B cell (primary cell): ENCODE data around the gene EEFSEC. TPM values are rescaled to one million over a fixed set of nuclear protein-coding genes. Genes with fewer than 3 reads are reported as not detected.

ENCODE experiments used
- ATAC-seq: fragments of 200-7000 bp; cut with Tn5 transposase; one replicate; pipeline ENCODE4 v1.10.0; 2021; ENCODE audit warnings: low read depth, mild to moderate bottlenecking, moderate number of reproducible peaks, moderate library complexity
- CTCF ChIA-PET: fragments of 350-600 bp; sonication (Branson Sonifier 250); formaldehyde crosslinking; loops from one replicate; lab custom pipeline; 2021; ENCODE audit warnings: antibody characterized with exemption, inconsistent platforms; lab: Charles Lee
- POLR2A ChIA-PET: fragments of 350-600 bp; sonication (Branson Sonifier 250); formaldehyde crosslinking; loops from one replicate; lab custom pipeline; 2021; ENCODE audit warnings: antibody characterized with exemption; lab: Charles Lee
- DNase-seq: peaks from one replicate; pipeline ENCODE4 v3.0.0; 2013
- H2AFZ ChIP-seq: 2 replicates; pipeline ENCODE4 v1.6.1; 2012; ENCODE audit warnings: mild to moderate bottlenecking, low read depth, low read length; ENCODE audit not compliant: insufficient read depth, poor library complexity, severe bottlenecking
- H3K27ac ChIP-seq, 2 donors: 1 replicate in 1 of 2; 2 replicates in 1 of 2; pipeline ENCODE4 v1.5.1; 2012 to 2013; ENCODE audit warnings: low read length in 2 of 2, mild to moderate bottlenecking in 2 of 2, moderate library complexity in 1 of 2
- H3K27me3 ChIP-seq, 4 experiments: fragments of 200-600 bp in 1 of 4; sonication (generic) in 1 of 4; replicated peaks in 1 of 4; 1 replicate in 2 of 4; 2 replicates in 2 of 4; pipeline versions ENCODE4 v1.6.1 to v1.7.0; 2013 to 2016; ENCODE audit warnings: low read length in 3 of 4, mild to moderate bottlenecking in 2 of 4, mixed read lengths in 1 of 4, moderate library complexity in 1 of 4; ENCODE audit not compliant: insufficient read depth in 4 of 4, control insufficient read depth in 3 of 4; ENCODE audit errors: control extremely low read depth in 1 of 4
- H3K36me3 ChIP-seq, 2 experiments: replicated peaks in 1 of 2; 1 replicate in 1 of 2; 2 replicates in 1 of 2; pipeline versions ENCODE4 v1.6.1 to v1.7.1; 2013; ENCODE audit warnings: low read length in 1 of 2; ENCODE audit not compliant: insufficient read depth in 2 of 2, control insufficient read depth in 1 of 2; ENCODE audit errors: control extremely low read depth in 1 of 2, extremely low read depth in 1 of 2
- H3K4me1 ChIP-seq, 2 donors: fragments of 200-600 bp in 1 of 2; sonication (generic) in 1 of 2; 1 replicate in 1 of 2; 2 replicates in 1 of 2; pipeline versions ENCODE4 v1.5.1 to v1.6.1; 2013 to 2017; ENCODE audit warnings: low read length in 2 of 2; ENCODE audit not compliant: control insufficient read depth in 2 of 2, insufficient read depth in 2 of 2
- H3K4me2 ChIP-seq: replicated peaks from 2 replicates; pipeline ENCODE3; 2012; ENCODE audit warnings: mild to moderate bottlenecking, low read depth, low read length; ENCODE audit not compliant: poor library complexity, severe bottlenecking
- H3K4me3 ChIP-seq, 5 experiments: fragments of 200-600 bp in 1 of 5; sonication (generic) in 1 of 5; 1 replicate in 3 of 5; 2 replicates in 2 of 5; pipeline versions ENCODE4 v1.5.1 to v1.7.0; 2011 to 2016; ENCODE audit warnings: low read length in 4 of 5, mild to moderate bottlenecking in 4 of 5, low read depth in 2 of 5, control low read depth in 1 of 5, moderate library complexity in 1 of 5; ENCODE audit not compliant: insufficient read depth in 1 of 5; ENCODE audit errors: control extremely low read depth in 1 of 5, extremely low read depth in 1 of 5
- H3K79me2 ChIP-seq: fragments of 200-600 bp; sonication (generic); one replicate; pipeline ENCODE4 v1.6.0; 2016; ENCODE audit warnings: low read length; ENCODE audit not compliant: control insufficient read depth, insufficient read depth
- H3K9ac ChIP-seq: fragments of 200-600 bp; sonication (generic); 2 replicates; pipeline ENCODE4 v1.6.1; 2017; ENCODE audit warnings: mild to moderate bottlenecking, low read length, moderate library complexity
- H3K9me3 ChIP-seq, 3 donors: one replicate each; pipeline versions ENCODE4 v1.6.1 to v1.7.1; 2013; ENCODE audit warnings: low read length in 2 of 3; ENCODE audit not compliant: control insufficient read depth in 2 of 3, insufficient read depth in 1 of 3; ENCODE audit errors: control extremely low read depth in 1 of 3
- H4K20me1 ChIP-seq: 2 replicates; pipeline ENCODE4 v1.6.0; 2012; ENCODE audit warnings: mild to moderate bottlenecking, low read length; ENCODE audit not compliant: insufficient read depth, control insufficient read depth, poor library complexity, severe bottlenecking
- H3K27ac Mint-ChIP-seq: one replicate; pipeline ENCODE4 v1.8.0; 2021; ENCODE audit warnings: mixed read lengths
- H3K27me3 Mint-ChIP-seq: one replicate; pipeline ENCODE4 v1.8.0; 2021; ENCODE audit warnings: mixed read lengths
- H3K4me1 Mint-ChIP-seq: one replicate; pipeline ENCODE4 v1.8.0; 2021; ENCODE audit warnings: mixed read lengths
- H3K4me3 Mint-ChIP-seq: one replicate; pipeline ENCODE4 v1.8.0; 2021; ENCODE audit warnings: mixed read lengths
- H3K9me3 Mint-ChIP-seq: one replicate; pipeline ENCODE4 v1.8.0; 2022; ENCODE audit warnings: mixed read lengths; ENCODE audit not compliant: insufficient read depth
- EZH2 ChIP-seq: IDR thresholded peaks from 2 replicates; pipeline ENCODE4 v1.6.1; 2012; ENCODE audit warnings: borderline replicate concordance, low read depth, mild to moderate bottlenecking, moderate library complexity, low read length; ENCODE audit not compliant: insufficient read depth, poor library complexity, severe bottlenecking
- WGBS: methylation state at CpG from one replicate; pipeline ENCODE4 v1.1.5; 2013; ENCODE audit warnings: missing lambda C conversion rate; ENCODE audit not compliant: insufficient coverage; 5-methylcytosine and 5-hydroxymethylcytosine counted together
- intact Hi-C: fragments of 100-400 bp; cut with micrococcal nuclease; formaldehyde crosslinking; loops from one replicate; pipeline ENCODE4 v1.10.0; 2022
- polyA plus RNA-seq: library from polyadenylated mRNA; depleted of rRNA; stranded (reverse); fragments of >200 nt; gene quantifications from 2 replicates; pipeline ENCODE4 v1.2.3, GENCODE V29; 2012
- total RNA-seq, 2 donors: library from RNA; stranded (reverse); fragments of 120-200 nt in 1 of 2; gene quantifications; 1 replicate in 1 of 2; 2 replicates in 1 of 2; pipeline versions ENCODE4 v1.2.3 to v1.2.4, GENCODE V29; 2013 to 2022
- TF ChIP-seq, protein P1 (sequence below): fragments of 200-600 bp; IDR thresholded peaks from one replicate; pipeline ENCODE4 v1.8.0; 2022; ENCODE audit warnings: antibody characterized with exemption, mild to moderate bottlenecking

Gene EEFSEC
- total and polyA plus RNA-seq, 2 donors (not counting 1 experiment from before 2014, with no cell fraction given), result 17.9 to 18.4 TPM

DNA sequence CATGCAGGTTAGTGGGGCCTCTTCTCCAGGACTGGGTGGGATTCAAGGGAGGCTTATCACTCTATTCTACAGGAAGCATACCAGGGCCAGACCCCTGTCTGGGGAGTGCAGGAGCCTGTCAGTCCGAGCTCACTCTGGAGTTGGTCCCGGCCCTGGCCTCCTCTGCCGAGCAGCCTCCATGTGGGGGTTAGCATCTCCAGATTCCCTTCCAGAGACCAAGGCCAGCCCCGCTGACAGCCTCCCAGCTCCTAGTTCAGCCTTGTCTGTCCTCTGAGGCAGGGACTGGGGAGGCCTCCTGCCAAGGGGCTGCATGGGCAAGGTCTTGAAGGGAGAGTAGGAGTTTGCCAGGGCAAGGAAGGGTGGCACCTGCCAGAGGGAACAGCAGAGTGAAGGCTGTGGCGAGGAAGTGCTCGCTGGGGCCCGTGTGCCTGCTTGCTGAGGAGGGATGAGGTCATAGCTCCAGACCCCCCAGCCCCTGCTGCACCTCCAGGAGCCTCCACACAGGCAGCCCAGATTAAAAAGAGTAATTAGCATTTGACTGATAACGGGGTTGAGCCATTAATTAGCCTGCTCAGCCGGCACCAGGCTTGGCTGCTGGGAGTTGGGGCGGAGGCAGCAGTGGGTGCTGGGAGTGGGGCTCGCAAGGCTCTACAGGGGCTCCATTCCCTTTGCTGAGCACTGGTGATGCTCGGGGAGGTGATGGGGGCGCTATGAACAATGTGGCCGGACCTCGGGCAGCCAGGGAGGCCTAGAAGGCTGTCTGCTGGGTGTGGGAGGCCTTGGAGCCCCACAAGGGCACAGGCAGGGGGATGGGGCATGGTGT lies 259.1 kb downstream of the EEFSEC start:
- no peaks in the 10 kb centered on the region for H3K4me1 ChIP-seq
- no peaks in the 10 kb centered on the region for H4K20me1 ChIP-seq
- Mint-ChIP-seq H3K4me3 (no peak overlapping the region), H3K27me3 (no peaks in the 10 kb centered on the region), H3K27ac (no peak overlapping the region), H3K4me1 (no peaks in the 10 kb centered on the region), H3K9me3 (no peaks in the 10 kb centered on the region)
- H3K9me3 ChIP-seq, result no peaks in the 10 kb centered on the region
- H3K4me2 ChIP-seq, result no peak overlapping the region
- ChIA-PET CTCF (no interaction called here), POLR2A (no interaction called here)
- H2AFZ ChIP-seq, result no peak overlapping the region
- TF ChIP-seq, protein P1, sequence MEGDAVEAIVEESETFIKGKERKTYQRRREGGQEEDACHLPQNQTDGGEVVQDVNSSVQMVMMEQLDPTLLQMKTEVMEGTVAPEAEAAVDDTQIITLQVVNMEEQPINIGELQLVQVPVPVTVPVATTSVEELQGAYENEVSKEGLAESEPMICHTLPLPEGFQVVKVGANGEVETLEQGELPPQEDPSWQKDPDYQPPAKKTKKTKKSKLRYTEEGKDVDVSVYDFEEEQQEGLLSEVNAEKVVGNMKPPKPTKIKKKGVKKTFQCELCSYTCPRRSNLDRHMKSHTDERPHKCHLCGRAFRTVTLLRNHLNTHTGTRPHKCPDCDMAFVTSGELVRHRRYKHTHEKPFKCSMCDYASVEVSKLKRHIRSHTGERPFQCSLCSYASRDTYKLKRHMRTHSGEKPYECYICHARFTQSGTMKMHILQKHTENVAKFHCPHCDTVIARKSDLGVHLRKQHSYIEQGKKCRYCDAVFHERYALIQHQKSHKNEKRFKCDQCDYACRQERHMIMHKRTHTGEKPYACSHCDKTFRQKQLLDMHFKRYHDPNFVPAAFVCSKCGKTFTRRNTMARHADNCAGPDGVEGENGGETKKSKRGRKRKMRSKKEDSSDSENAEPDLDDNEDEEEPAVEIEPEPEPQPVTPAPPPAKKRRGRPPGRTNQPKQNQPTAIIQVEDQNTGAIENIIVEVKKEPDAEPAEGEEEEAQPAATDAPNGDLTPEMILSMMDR, result no peak
- TF ChIP-seq EZH2, result no peak
- no peak overlapping the region for H3K27ac ChIP-seq
- H3K27me3 ChIP-seq, result no peaks in the 10 kb centered on the region
- no peak overlapping the region for H3K9ac ChIP-seq
- intact Hi-C loops, result no loop called here
- ATAC-seq, result no peak
- H3K4me3 ChIP-seq, result no peak overlapping the region
- no peak for DNase-seq
- no peaks in the 10 kb centered on the region for H3K36me3 ChIP-seq
- no peaks in the 10 kb centered on the region for H3K79me2 ChIP-seq
- 90% methylated on average over 15 of the region's 15 CpGs for WGBS

- Histone ChIP-seq H3K27me3 (no peaks in the 10 kb centered on the region), H3K4me1 (no peaks in the 10 kb centered on the region), H3K9ac (no peak overlapping the region), H3K4me3 (no peak overlapping the region), H2AFZ (no peak overlapping the region), H4K20me1 (no peaks in the 10 kb centered on the region), H3K79me2 (no peaks in the 10 kb centered on the region), H3K27ac (no peak overlapping the region), H3K9me3 (peaks cover 0 to under 1% (median 0%) of the 10 kb centered on the region in 3 donors), H3K4me2 (no peak overlapping the region), H3K36me3 (no peaks in the 10 kb centered on the region)
- intact Hi-C loops, result no loop called here
- Mint-ChIP-seq H3K27me3 (no peaks in the 10 kb centered on the region), H3K9me3 (no peaks in the 10 kb centered on the region), H3K27ac (no peak overlapping the region), H3K4me1 (no peaks in the 10 kb centered on the region), H3K4me3 (no peak overlapping the region)
- TF ChIP-seq, protein P1, result no peak
- TF ChIP-seq EZH2, result no peak
- 86% methylated on average over 8 of the region's 8 CpGs for WGBS
- DNase-seq (no peak), ATAC-seq (no peak)
- ChIA-PET POLR2A (no interaction called here), CTCF (no interaction called here)
These were observed 259.7 kb downstream of the EEFSEC start for GRCh38 chr3:128413003-128413370.
